Measurements from ENCODE around the gene PGLYRP2. TPM values are rescaled to one million over a fixed set of nuclear protein-coding genes. Genes with fewer than 3 reads are reported as not detected.
A peak's percentile ranks its signal among the peaks of the same experiment; 100 is the strongest.

Gene PGLYRP2
- total RNA-seq, 2 experiments from 2014 or later, result not detected

DNA sequence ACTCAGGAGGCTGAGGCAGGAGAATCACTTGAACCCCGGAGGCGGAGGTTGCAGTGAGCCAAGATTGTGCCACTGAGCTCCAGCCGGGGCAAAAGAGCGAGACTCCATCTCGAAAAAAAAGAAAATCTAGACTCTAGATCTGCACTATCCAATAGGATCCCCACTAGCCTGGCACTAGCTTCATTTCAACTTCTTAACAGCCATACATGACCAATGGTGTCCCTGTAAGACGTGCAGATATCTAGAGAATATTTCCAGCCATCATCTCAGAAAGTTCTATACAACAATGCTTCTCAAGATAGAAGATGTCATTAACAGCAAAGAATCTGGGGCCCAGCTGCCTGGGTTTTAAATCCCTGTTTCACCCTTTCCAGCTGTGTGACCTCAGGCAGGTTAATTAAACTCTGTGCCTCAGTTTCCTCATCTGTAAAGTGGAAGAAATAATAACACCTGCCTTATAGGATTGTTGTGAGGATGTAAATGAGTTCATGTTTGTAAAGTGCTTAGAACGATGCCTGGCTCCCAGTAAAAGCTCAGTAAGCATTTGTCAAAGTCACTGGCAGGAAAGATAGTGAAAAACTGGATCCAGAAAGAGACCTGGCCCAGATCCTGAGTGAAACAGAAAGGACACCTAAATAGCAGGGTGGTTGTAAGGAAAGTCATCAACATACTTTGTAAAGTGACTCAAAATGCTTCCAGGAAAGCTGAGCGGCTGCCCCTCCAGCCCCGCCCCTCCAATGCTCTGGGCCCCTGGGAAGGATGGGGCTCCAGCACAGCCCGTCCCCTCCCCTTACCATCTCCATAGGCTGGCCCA, 43.1 kb downstream of the PGLYRP2 start:
- ChIA-PET CTCF (interaction anchor here (1.2 to 2.0 kb wide), 2 partner anchors 17 to 119 kb away, joined by 4 to 7 read pairs; partner anchors contain the start of gene AKAP8L), POLR2A (interaction anchor here (1.5 to 4.3 kb wide), 2 partner anchors 17 to 57 kb away, joined by 5 to 37 read pairs; partner anchors contain the start of genes AKAP8 and AKAP8L)
- no peak overlapping the region for H3K4me3 ChIP-seq (ENCODE audit: low read length)
- no peaks in the 10 kb centered on the region for H3K9me3 Mint-ChIP-seq
- intact Hi-C loops (cut with DNase I, micrococcal nuclease), result no loop called here
- H3K27me3 Mint-ChIP-seq, result no peaks in the 10 kb centered on the region
- no peaks in the 10 kb centered on the region for H3K36me3 ChIP-seq (ENCODE audit: insufficient read depth, low read length)
- DNase-seq, result no peak
- no peak for ATAC-seq (ENCODE audit: poor library complexity)
- no peak overlapping the region for H3K27ac ChIP-seq (ENCODE audit: low read depth in 1 of 2, low read length in 2 of 2)
- H3K27ac Mint-ChIP-seq, result no peak overlapping the region
- H3K4me1 ChIP-seq (ENCODE audit: insufficient read depth, low read length), result peaks cover 20% of the 10 kb centered on the region
- no peaks in the 10 kb centered on the region for H3K27me3 ChIP-seq (ENCODE audit: control insufficient read depth in 1 of 2, insufficient read depth in 2 of 2, low read length in 2 of 2)
- TF ChIP-seq, protein P1, sequence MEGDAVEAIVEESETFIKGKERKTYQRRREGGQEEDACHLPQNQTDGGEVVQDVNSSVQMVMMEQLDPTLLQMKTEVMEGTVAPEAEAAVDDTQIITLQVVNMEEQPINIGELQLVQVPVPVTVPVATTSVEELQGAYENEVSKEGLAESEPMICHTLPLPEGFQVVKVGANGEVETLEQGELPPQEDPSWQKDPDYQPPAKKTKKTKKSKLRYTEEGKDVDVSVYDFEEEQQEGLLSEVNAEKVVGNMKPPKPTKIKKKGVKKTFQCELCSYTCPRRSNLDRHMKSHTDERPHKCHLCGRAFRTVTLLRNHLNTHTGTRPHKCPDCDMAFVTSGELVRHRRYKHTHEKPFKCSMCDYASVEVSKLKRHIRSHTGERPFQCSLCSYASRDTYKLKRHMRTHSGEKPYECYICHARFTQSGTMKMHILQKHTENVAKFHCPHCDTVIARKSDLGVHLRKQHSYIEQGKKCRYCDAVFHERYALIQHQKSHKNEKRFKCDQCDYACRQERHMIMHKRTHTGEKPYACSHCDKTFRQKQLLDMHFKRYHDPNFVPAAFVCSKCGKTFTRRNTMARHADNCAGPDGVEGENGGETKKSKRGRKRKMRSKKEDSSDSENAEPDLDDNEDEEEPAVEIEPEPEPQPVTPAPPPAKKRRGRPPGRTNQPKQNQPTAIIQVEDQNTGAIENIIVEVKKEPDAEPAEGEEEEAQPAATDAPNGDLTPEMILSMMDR (IDR thresholded peaks at IDR 0.05), result no peak
- peaks cover 18% of the 10 kb centered on the region for H3K4me1 Mint-ChIP-seq (ENCODE audit: low read depth)
- H3K4me3 Mint-ChIP-seq, result peak overlapping the region; percentile 20
- no peaks in the 10 kb centered on the region for H3K9me3 ChIP-seq (ENCODE audit: control insufficient read depth in 1 of 2, insufficient read depth in 1 of 2, low read length in 2 of 2)
- H3K36me3 Mint-ChIP-seq (ENCODE audit: low read depth), result peaks cover 14% of the 10 kb centered on the region

DNA sequence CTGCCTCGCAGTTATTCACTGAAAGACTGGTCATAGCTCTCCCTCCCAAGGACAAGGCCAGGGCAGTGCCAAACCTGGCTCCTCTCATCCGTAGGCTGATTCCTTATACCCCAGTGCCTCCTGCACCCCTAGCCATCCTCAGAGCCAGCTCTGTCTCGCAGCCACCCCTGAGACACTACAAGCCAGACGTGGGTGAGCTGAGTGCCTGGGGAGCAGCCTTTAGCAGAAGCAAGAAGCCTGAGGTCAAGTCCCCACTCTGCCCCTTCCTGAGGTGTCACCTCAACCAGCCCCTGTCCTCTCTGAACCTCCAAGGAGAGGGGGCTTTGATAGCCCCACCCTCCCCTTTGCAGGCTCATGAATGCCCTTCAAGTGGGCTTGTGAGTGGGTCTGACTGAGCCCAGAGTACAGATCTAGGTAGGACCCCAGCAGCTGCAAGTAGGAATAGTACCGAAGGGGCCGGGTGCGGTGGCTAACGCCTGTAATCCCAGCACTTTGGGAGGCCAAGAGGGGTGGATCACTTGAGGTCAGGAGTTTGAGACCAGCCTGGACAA, 45.7 kb downstream of the PGLYRP2 start:
- H3K4me3 Mint-ChIP-seq, result peak overlapping the region; percentile 90
- H3K27me3 Mint-ChIP-seq, result no peaks in the 10 kb centered on the region
- ATAC-seq (ENCODE audit: poor library complexity), result no peak
- ChIA-PET POLR2A (interaction anchor here (0.9 to 4.3 kb wide), 12 partner anchors 12 to 122 kb away, joined by 3 to 62 read pairs (median 11); partner anchors contain the start of genes AKAP8, AKAP8L and WIZ), CTCF (interaction anchor here (0.7 to 2.4 kb wide), 4 partner anchors 13 to 122 kb away, joined by 4 to 20 read pairs (median 9); partner anchors contain the start of gene AKAP8L)
- no peaks in the 10 kb centered on the region for H3K27me3 ChIP-seq (ENCODE audit: control insufficient read depth in 1 of 2, insufficient read depth in 2 of 2, low read length in 2 of 2)
- peaks cover 28% of the 10 kb centered on the region for H3K4me1 Mint-ChIP-seq (ENCODE audit: low read depth)
- peaks cover 14% of the 10 kb centered on the region for H3K36me3 ChIP-seq (ENCODE audit: insufficient read depth, low read length)
- peak in 1 of 14 experiments; percentile 22 for DNase-seq
- H3K9me3 Mint-ChIP-seq, result no peaks in the 10 kb centered on the region
- H3K36me3 Mint-ChIP-seq (ENCODE audit: low read depth), result peaks cover 20% of the 10 kb centered on the region
- H3K27ac ChIP-seq (ENCODE audit: low read depth in 1 of 2, low read length in 2 of 2), result no peak overlapping the region
- intact Hi-C loops (cut with DNase I, micrococcal nuclease), result loop anchor here (2.0 to 5.0 kb wide), 2 partner anchors 15 to 101 kb away; partner anchors contain the start of genes AKAP8L (in 1 of the 2) and BRD4 (in 1 of the 2)
- TF ChIP-seq, protein P1 (IDR thresholded peaks at IDR 0.05), result no peak
- H3K4me3 ChIP-seq (ENCODE audit: low read length), result peak overlapping the region; percentile 87
- no peaks in the 10 kb centered on the region for H3K9me3 ChIP-seq (ENCODE audit: control insufficient read depth in 1 of 2, insufficient read depth in 1 of 2, low read length in 2 of 2)
- H3K4me1 ChIP-seq (ENCODE audit: insufficient read depth, low read length), result peaks cover 38% of the 10 kb centered on the region
- H3K27ac Mint-ChIP-seq, result peak overlapping the region; percentile 82

Measured in CD4-positive, alpha-beta T cell (primary cell).